ENCODE results near the gene ADGRG3.
"Not testable (repeated sequence)": the region's sequence is repeated elsewhere in the genome, so short reads cannot be mapped to it uniquely, and the experiment has no call there.

Gene ADGRG3

GRCh38 chr16:57725151-57725550 is 57.0 kb downstream of the ADGRG3 start:
- TF ChIP-seq CTCF (IDR thresholded peaks at IDR 0.05; ENCODE audit: insufficient read depth, low read depth, low read length, missing control alignments) = no peak

GRCh38 chr16:57725554-57725953 is 57.4 kb downstream of the ADGRG3 start:
- DNase-seq (ENCODE audit: low read depth) = no peak
- H3K4me3 ChIP-seq (ENCODE audit: low read depth, low read length) = no peak overlapping the region
- no peak for TF ChIP-seq CTCF (IDR thresholded peaks at IDR 0.05; ENCODE audit: insufficient read depth, low read depth, low read length, missing control alignments)

More at GRCh38 chr16:57725151-57725550, 57.0 kb downstream of the ADGRG3 start:
- no peak overlapping the region for H3K4me3 ChIP-seq (ENCODE audit: low read depth, low read length)
- no peak for DNase-seq (ENCODE audit: low read depth)

GRCh38 chr16:57725976-57726375 is 57.9 kb downstream of the ADGRG3 start:
- TF ChIP-seq CTCF (IDR thresholded peaks at IDR 0.05; ENCODE audit: insufficient read depth, low read depth, low read length, missing control alignments) = no peak
- no peak for DNase-seq (ENCODE audit: low read depth)
- H3K4me3 ChIP-seq (ENCODE audit: low read depth, low read length) = no peak overlapping the region

- no peak overlapping the region for H3K4me3 ChIP-seq (ENCODE audit: low read depth, low read length)
- TF ChIP-seq CTCF (IDR thresholded peaks at IDR 0.05; ENCODE audit: insufficient read depth, low read depth, low read length, missing control alignments) = no peak
- DNase-seq (ENCODE audit: low read depth) = no peak
These were observed 58.4 kb downstream of the ADGRG3 start for GRCh38 chr16:57726433-57726947.

GRCh38 chr16:57727610-57728009 is 59.5 kb downstream of the ADGRG3 start:
- no peak overlapping the region for H3K4me3 ChIP-seq (ENCODE audit: low read depth, low read length)
- TF ChIP-seq CTCF (IDR thresholded peaks at IDR 0.05; ENCODE audit: insufficient read depth, low read depth, low read length, missing control alignments) = no peak
- no peak for DNase-seq (ENCODE audit: low read depth)

- DNase-seq (ENCODE audit: low read depth) = no peak
- TF ChIP-seq CTCF (IDR thresholded peaks at IDR 0.05; ENCODE audit: insufficient read depth, low read depth, low read length, missing control alignments) = no peak
- H3K4me3 ChIP-seq (ENCODE audit: low read depth, low read length) = no peak overlapping the region
These were observed 60.5 kb downstream of the ADGRG3 start for GRCh38 chr16:57728336-57729181.

- no peak for DNase-seq (ENCODE audit: low read depth)
- no peak for TF ChIP-seq CTCF (IDR thresholded peaks at IDR 0.05; ENCODE audit: insufficient read depth, low read depth, low read length, missing control alignments)
These were observed 61.0 kb downstream of the ADGRG3 start for GRCh38 chr16:57729182-57729484.

GRCh38 chr16:57729852-57730251 is 61.7 kb downstream of the ADGRG3 start:
- not testable (repeated sequence) for H3K4me3 ChIP-seq (ENCODE audit: low read depth, low read length)

More at GRCh38 chr16:57729182-57729484, 61.0 kb downstream of the ADGRG3 start:
- H3K4me3 ChIP-seq (ENCODE audit: low read depth, low read length) = no peak overlapping the region

More at GRCh38 chr16:57729852-57730251, 61.7 kb downstream of the ADGRG3 start:
- DNase-seq (ENCODE audit: low read depth) = not testable (repeated sequence)
